WTC11 (cell line): Measurements from ENCODE around the gene SIPA1L3. TPM values are rescaled to one million over a fixed set of nuclear protein-coding genes. Genes with fewer than 3 reads are reported as not detected.
A peak's percentile ranks its signal among the peaks of the same experiment; 100 is the strongest.

Source experiments
- ARID4B ChIP-seq: sonication (generic); formaldehyde crosslinking; IDR thresholded peaks from 2 replicates; pipeline ENCODE4 v1.8.0; 2023; ENCODE audit warnings: missing genetic modification reagents, mild to moderate bottlenecking, borderline replicate concordance
- CBFB ChIP-seq: sonication (generic); formaldehyde crosslinking; IDR thresholded peaks from 2 replicates; pipeline ENCODE4 v1.8.1; 2022; ENCODE audit warnings: mild to moderate bottlenecking, low read depth, missing genetic modification reagents
- EMX1 ChIP-seq: fragments of 250-450 bp; sonication (Bioruptor Pico); IDR thresholded peaks from 2 replicates; pipeline ENCODE4 v1.8.0; 2021; ENCODE audit warnings: mild to moderate bottlenecking
- ETV6 ChIP-seq: sonication (generic); formaldehyde crosslinking; IDR thresholded peaks from 2 replicates; pipeline ENCODE4 v1.8.1; 2022; ENCODE audit warnings: mild to moderate bottlenecking, missing genetic modification reagents
- NR3C1 ChIP-seq: sonication (generic); formaldehyde crosslinking; conservative IDR thresholded peaks from 2 replicates; pipeline ENCODE4 v1.8.1; 2023; ENCODE audit warnings: low read depth, mild to moderate bottlenecking, missing genetic modification reagents
- SMAD3 ChIP-seq: sonication (generic); formaldehyde crosslinking; IDR thresholded peaks from 2 replicates; pipeline ENCODE4 v1.8.0; 2022; ENCODE audit warnings: missing genetic modification reagents, mild to moderate bottlenecking, borderline replicate concordance
- SOX15 ChIP-seq: fragments of 250-450 bp; sonication (Bioruptor Pico); IDR thresholded peaks from 2 replicates; pipeline ENCODE4 v1.9.0; 2021; ENCODE audit warnings: mild to moderate bottlenecking
- TP53 ChIP-seq: sonication (generic); formaldehyde crosslinking; IDR thresholded peaks from 2 replicates; pipeline ENCODE4 v1.8.1; 2023; ENCODE audit warnings: mild to moderate bottlenecking, missing genetic modification reagents
- USF2 ChIP-seq: sonication (generic); formaldehyde crosslinking; IDR thresholded peaks from 2 replicates; pipeline ENCODE4 v1.8.1; 2023; ENCODE audit warnings: mild to moderate bottlenecking, missing genetic modification reagents, moderate library complexity
- ZBTB21 ChIP-seq: sonication (generic); formaldehyde crosslinking; IDR thresholded peaks from 2 replicates; pipeline ENCODE4 v1.8.1; 2023; ENCODE audit warnings: mild to moderate bottlenecking, missing genetic modification reagents, borderline replicate concordance
- ZNF232 ChIP-seq: sonication (generic); formaldehyde crosslinking; IDR thresholded peaks from 2 replicates; pipeline ENCODE4 v1.8.0; 2022; ENCODE audit warnings: mild to moderate bottlenecking, missing genetic modification reagents
- ZNF396 ChIP-seq: fragments of 250-450 bp; sonication (Bioruptor Pico); IDR thresholded peaks from 2 replicates; pipeline ENCODE4 v1.8.0; 2021; ENCODE audit warnings: mild to moderate bottlenecking, moderate library complexity, borderline replicate concordance
- total RNA-seq: library from RNA; stranded (reverse); gene quantifications from 3 replicates; pipeline ENCODE4 v1.2.3, GENCODE V29; 2021
- TF ChIP-seq, protein P1 (sequence below): fragments of 250-450 bp; sonication (Bioruptor Pico); IDR thresholded peaks from 2 replicates; pipeline ENCODE4 v1.9.0; 2021; ENCODE audit warnings: moderate library complexity, mild to moderate bottlenecking, inconsistent platforms, borderline replicate concordance
- TF ChIP-seq, protein P2 (sequence below): sonication (generic); formaldehyde crosslinking; IDR thresholded peaks from 2 replicates; pipeline ENCODE4 v1.8.1; 2023; ENCODE audit warnings: mild to moderate bottlenecking, missing genetic modification reagents, moderate library complexity
- TF ChIP-seq, protein P3 (sequence below): sonication (generic); formaldehyde crosslinking; IDR thresholded peaks from 2 replicates; pipeline ENCODE4 v1.8.0; 2023; ENCODE audit warnings: mild to moderate bottlenecking, missing genetic modification reagents

SIPA1L3 gene
- total RNA-seq, 1 experiment from 2014 or later, result 41.5 TPM

GRCh38 chr19:37905946-37906868, 801 bp upstream of the SIPA1L3 start, which contains the start of gene WDR87 (continued):
- TF ChIP-seq USF2 (CRISPR knock-in tag), result peak; percentile 38; the same call in 1 of the 2 replicates
- TF ChIP-seq ARID4B (CRISPR knock-in tag), result peak; percentile 54; the same call in 1 of the 2 replicates
- TF ChIP-seq ZBTB21 (CRISPR knock-in tag), result peak; percentile 16; the same call in 1 of the 2 replicates
- 0 out of 2 replicates have a peak, but pooled peaks have one; percentile 26 for TF ChIP-seq CBFB (CRISPR knock-in tag)
- 0 out of 2 replicates have a peak, but pooled peaks have one; percentile 49 for TF ChIP-seq ETV6 (CRISPR knock-in tag)
- TF ChIP-seq EMX1 (CRISPR knock-in tag), result 0 out of 2 replicates have a peak, but pooled peaks have one; percentile 7
- TF ChIP-seq, protein P1, sequence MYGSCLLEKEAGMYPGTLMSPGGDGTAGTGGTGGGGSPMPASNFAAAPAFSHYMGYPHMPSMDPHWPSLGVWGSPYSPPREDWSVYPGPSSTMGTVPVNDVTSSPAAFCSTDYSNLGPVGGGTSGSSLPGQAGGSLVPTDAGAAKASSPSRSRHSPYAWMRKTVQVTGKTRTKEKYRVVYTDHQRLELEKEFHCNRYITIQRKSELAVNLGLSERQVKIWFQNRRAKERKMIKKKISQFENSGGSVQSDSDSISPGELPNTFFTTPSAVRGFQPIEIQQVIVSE (CRISPR knock-in tag), result no peak
- TF ChIP-seq ZNF396 (CRISPR knock-in tag), result peak; percentile 21; the same call in 1 of the 2 replicates
- TF ChIP-seq, protein P2, sequence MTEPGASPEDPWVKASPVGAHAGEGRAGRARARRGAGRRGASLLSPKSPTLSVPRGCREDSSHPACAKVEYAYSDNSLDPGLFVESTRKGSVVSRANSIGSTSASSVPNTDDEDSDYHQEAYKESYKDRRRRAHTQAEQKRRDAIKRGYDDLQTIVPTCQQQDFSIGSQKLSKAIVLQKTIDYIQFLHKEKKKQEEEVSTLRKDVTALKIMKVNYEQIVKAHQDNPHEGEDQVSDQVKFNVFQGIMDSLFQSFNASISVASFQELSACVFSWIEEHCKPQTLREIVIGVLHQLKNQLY (CRISPR knock-in tag), result no peak
- no peak for TF ChIP-seq SOX15 (CRISPR knock-in tag)
- TF ChIP-seq SMAD3, result 0 out of 2 replicates have a peak, but pooled peaks have one; percentile 20
- TF ChIP-seq ZNF232 (CRISPR knock-in tag), result 0 out of 2 replicates have a peak, but pooled peaks have one; percentile 15
- TF ChIP-seq, protein P3, sequence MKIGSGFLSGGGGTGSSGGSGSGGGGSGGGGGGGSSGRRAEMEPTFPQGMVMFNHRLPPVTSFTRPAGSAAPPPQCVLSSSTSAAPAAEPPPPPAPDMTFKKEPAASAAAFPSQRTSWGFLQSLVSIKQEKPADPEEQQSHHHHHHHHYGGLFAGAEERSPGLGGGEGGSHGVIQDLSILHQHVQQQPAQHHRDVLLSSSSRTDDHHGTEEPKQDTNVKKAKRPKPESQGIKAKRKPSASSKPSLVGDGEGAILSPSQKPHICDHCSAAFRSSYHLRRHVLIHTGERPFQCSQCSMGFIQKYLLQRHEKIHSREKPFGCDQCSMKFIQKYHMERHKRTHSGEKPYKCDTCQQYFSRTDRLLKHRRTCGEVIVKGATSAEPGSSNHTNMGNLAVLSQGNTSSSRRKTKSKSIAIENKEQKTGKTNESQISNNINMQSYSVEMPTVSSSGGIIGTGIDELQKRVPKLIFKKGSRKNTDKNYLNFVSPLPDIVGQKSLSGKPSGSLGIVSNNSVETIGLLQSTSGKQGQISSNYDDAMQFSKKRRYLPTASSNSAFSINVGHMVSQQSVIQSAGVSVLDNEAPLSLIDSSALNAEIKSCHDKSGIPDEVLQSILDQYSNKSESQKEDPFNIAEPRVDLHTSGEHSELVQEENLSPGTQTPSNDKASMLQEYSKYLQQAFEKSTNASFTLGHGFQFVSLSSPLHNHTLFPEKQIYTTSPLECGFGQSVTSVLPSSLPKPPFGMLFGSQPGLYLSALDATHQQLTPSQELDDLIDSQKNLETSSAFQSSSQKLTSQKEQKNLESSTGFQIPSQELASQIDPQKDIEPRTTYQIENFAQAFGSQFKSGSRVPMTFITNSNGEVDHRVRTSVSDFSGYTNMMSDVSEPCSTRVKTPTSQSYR (CRISPR knock-in tag), result no peak
- 0 out of 2 replicates have a peak, but pooled peaks have one; percentile 49 for TF ChIP-seq NR3C1 (CRISPR knock-in tag)
- 0 out of 2 replicates have a peak, but pooled peaks have one; percentile 4 for TF ChIP-seq TP53 (CRISPR knock-in tag)
